Measurements from ENCODE around the gene MAP3K14. TPM values are rescaled to one million over a fixed set of nuclear protein-coding genes. Genes with fewer than 3 reads are reported as not detected.

MAP3K14 gene
- total RNA-seq, 1 donor from 2014 or later: 0.34 TPM

GRCh38 chr17:45225964-45226530 lies 90.8 kb downstream of the MAP3K14 start:
- Mint-ChIP-seq H3K27ac (no peak overlapping the region), H3K4me3 (no peak overlapping the region), H3K36me3 (no peaks in the 10 kb centered on the region), H3K9me3 (no peaks in the 10 kb centered on the region), H3K27me3 (ENCODE audit: insufficient read depth, low read depth) (peaks cover 33% of the 10 kb centered on the region), H3K4me1 (peaks cover 3% of the 10 kb centered on the region)
- Histone ChIP-seq H3F3A (ENCODE audit: low read depth) (peaks cover 6% of the 10 kb centered on the region), H4K20me1 (ENCODE audit: low read depth) (peaks cover 2% of the 10 kb centered on the region), H3K27ac (no peak overlapping the region), H3K9ac (no peak overlapping the region), H3K27me3 (peaks cover 35% of the 10 kb centered on the region), H3K36me3 (no peaks in the 10 kb centered on the region), H3K4me2 (no peak overlapping the region), H2AFZ (replicated peaks) (no peak overlapping the region), H3K4me1 (peaks cover 16% of the 10 kb centered on the region), H3K4me3 (no peak overlapping the region), H3K9me3 (ENCODE audit: low read depth) (no peaks in the 10 kb centered on the region), H3K79me2 (ENCODE audit: low read depth) (no peaks in the 10 kb centered on the region)
- no peak for TF ChIP-seq EZH2 (IDR thresholded peaks at IDR 0.05)
- no peak for TF ChIP-seq CTCF (IDR thresholded peaks at IDR 0.05)
- no peak for DNase-seq (ENCODE audit: low spot score)

- Histone ChIP-seq H3K4me3 (no peak overlapping the region), H3K27ac (no peak overlapping the region), H3F3A (ENCODE audit: low read depth) (peaks cover 6% of the 10 kb centered on the region), H3K4me2 (no peak overlapping the region), H3K27me3 (peaks cover 44% of the 10 kb centered on the region), H3K79me2 (ENCODE audit: low read depth) (no peaks in the 10 kb centered on the region), H3K4me1 (peaks cover 15% of the 10 kb centered on the region), H3K9me3 (ENCODE audit: low read depth) (no peaks in the 10 kb centered on the region), H4K20me1 (ENCODE audit: low read depth) (peaks cover 4% of the 10 kb centered on the region), H3K9ac (no peak overlapping the region), H3K36me3 (no peaks in the 10 kb centered on the region), H2AFZ (replicated peaks) (no peak overlapping the region)
- TF ChIP-seq EZH2phosphoT487 (IDR thresholded peaks at IDR 0.05): no peak
- no peak for TF ChIP-seq CTCF (IDR thresholded peaks at IDR 0.05)
- no peak for TF ChIP-seq EZH2 (IDR thresholded peaks at IDR 0.05)
- Mint-ChIP-seq H3K27ac (no peak overlapping the region), H3K4me1 (peaks cover 6% of the 10 kb centered on the region), H3K27me3 (ENCODE audit: insufficient read depth, low read depth) (peaks cover 40% of the 10 kb centered on the region), H3K36me3 (no peaks in the 10 kb centered on the region), H3K4me3 (no peak overlapping the region), H3K9me3 (no peaks in the 10 kb centered on the region)
- no peak for DNase-seq (ENCODE audit: low spot score)
Observed at GRCh38 chr17:45225051-45225700, 91.6 kb downstream of the MAP3K14 start.

- Mint-ChIP-seq H3K36me3 (no peaks in the 10 kb centered on the region), H3K4me3 (no peak overlapping the region), H3K27me3 (ENCODE audit: insufficient read depth, low read depth) (peaks cover 44% of the 10 kb centered on the region), H3K4me1 (peaks cover 6% of the 10 kb centered on the region), H3K9me3 (no peaks in the 10 kb centered on the region), H3K27ac (no peak overlapping the region)
- Histone ChIP-seq H3K4me3 (no peak overlapping the region), H3K36me3 (no peaks in the 10 kb centered on the region), H3K27me3 (peaks cover 49% of the 10 kb centered on the region), H3K9ac (no peak overlapping the region), H3K79me2 (ENCODE audit: low read depth) (no peaks in the 10 kb centered on the region), H3K27ac (no peak overlapping the region), H4K20me1 (ENCODE audit: low read depth) (peaks cover 4% of the 10 kb centered on the region), H3F3A (ENCODE audit: low read depth) (peaks cover 7% of the 10 kb centered on the region), H3K4me1 (peaks cover 15% of the 10 kb centered on the region), H2AFZ (replicated peaks) (no peak overlapping the region), H3K4me2 (no peak overlapping the region), H3K9me3 (ENCODE audit: low read depth) (no peaks in the 10 kb centered on the region)
- no peak for DNase-seq (ENCODE audit: low spot score)
- TF ChIP-seq CTCF (IDR thresholded peaks at IDR 0.05) (no peak), EZH2phosphoT487 (IDR thresholded peaks at IDR 0.05) (no peak), EZH2 (IDR thresholded peaks at IDR 0.05) (no peak)
Observed at GRCh38 chr17:45224671-45225050, 92.2 kb downstream of the MAP3K14 start.

Measured in neural progenitor cell (in vitro differentiated cells).